Upper lobe of right lung (tissue), 1 donor: ENCODE data around the gene MED26. TPM values are rescaled to one million over a fixed set of nuclear protein-coding genes. Genes with fewer than 3 reads are reported as not detected.

Source experiments
- ATAC-seq: fragments of 200-7000 bp; cut with Tn5 transposase; one replicate; pipeline ENCODE4 v1.9.1; 2020; ENCODE audit warnings: mild to moderate bottlenecking, moderate library complexity
- DNase-seq: peaks from one replicate; pipeline ENCODE4 v3.0.0-alpha.2; 2020
- H3K27ac ChIP-seq: fragments of 200-600 bp; one replicate; pipeline ENCODE4 v1.8.0; 2022
- H3K27me3 ChIP-seq: fragments of 200-600 bp; one replicate; pipeline ENCODE4 v1.8.0; 2022; ENCODE audit warnings: mild to moderate bottlenecking
- H3K36me3 ChIP-seq: fragments of 200-600 bp; one replicate; pipeline ENCODE4 v1.8.0; 2022
- H3K4me1 ChIP-seq: fragments of 200-600 bp; one replicate; pipeline ENCODE4 v1.8.0; 2022
- H3K4me3 ChIP-seq: fragments of 200-600 bp; one replicate; pipeline ENCODE4 v1.8.0; 2022; ENCODE audit warnings: mild to moderate bottlenecking
- H3K9me3 ChIP-seq: fragments of 200-600 bp; one replicate; pipeline ENCODE4 v1.8.0; 2022
- CTCF ChIP-seq: fragments of 200-600 bp; IDR thresholded peaks from one replicate; pipeline ENCODE4 v1.8.0; 2022; ENCODE audit warnings: antibody characterized with exemption
- intact Hi-C: fragments of 100-400 bp; cut with DNase I; formaldehyde crosslinking; loops from one replicate; pipeline ENCODE4 v1.11.0; 2022
- total RNA-seq: library from RNA; stranded (reverse); fragmentation: NEBNext Ultra II Directional; extraction: Animal tissue kit (Norgen Biotek cat#: 25700); gene quantifications from one replicate; pipeline ENCODE4 v1.2.1, GENCODE V29; 2021
- donor health status: DM: no; HTN: yes; CAD: no; lungs with severe emphysema.

The MED26 gene
- total RNA-seq, 1 donor from 2014 or later = 13.4 TPM

GRCh38 chr19:16594131-16594586 lies 33.8 kb downstream of the MED26 start:
- ATAC-seq (peak; percentile 67), DNase-seq (no peak)
- intact Hi-C loops = no loop called here
- TF ChIP-seq CTCF = no peak
- no peak overlapping the region for H3K4me3 ChIP-seq
- peaks cover 38% of the 10 kb centered on the region for H3K4me1 ChIP-seq
- H3K27ac ChIP-seq = no peak overlapping the region
- H3K36me3 ChIP-seq = no peaks in the 10 kb centered on the region
- H3K27me3 ChIP-seq = no peaks in the 10 kb centered on the region
- H3K9me3 ChIP-seq = no peaks in the 10 kb centered on the region

GRCh38 chr19:16593181-16593580 lies 34.8 kb downstream of the MED26 start:
- Histone ChIP-seq H3K9me3 (no peaks in the 10 kb centered on the region), H3K36me3 (no peaks in the 10 kb centered on the region), H3K27ac (no peak overlapping the region), H3K4me3 (no peak overlapping the region), H3K4me1 (peaks cover 48% of the 10 kb centered on the region), H3K27me3 (no peaks in the 10 kb centered on the region)
- TF ChIP-seq CTCF = no peak
- DNase-seq = no peak
- intact Hi-C loops = no loop called here
- ATAC-seq = no peak

GRCh38 chr19:16591803-16592556 lies 36.0 kb downstream of the MED26 start:
- H3K9me3 ChIP-seq = no peaks in the 10 kb centered on the region
- ATAC-seq (no peak), DNase-seq (no peak)
- no peak for TF ChIP-seq CTCF
- intact Hi-C loops = no loop called here
- no peak overlapping the region for H3K4me3 ChIP-seq
- no peaks in the 10 kb centered on the region for H3K36me3 ChIP-seq
- peaks cover 60% of the 10 kb centered on the region for H3K4me1 ChIP-seq
- no peaks in the 10 kb centered on the region for H3K27me3 ChIP-seq
- no peak overlapping the region for H3K27ac ChIP-seq

GRCh38 chr19:16590876-16591802 lies 36.9 kb downstream of the MED26 start:
- no peak for TF ChIP-seq CTCF
- ATAC-seq (no peak), DNase-seq (no peak)
- Histone ChIP-seq H3K36me3 (no peaks in the 10 kb centered on the region), H3K27me3 (no peaks in the 10 kb centered on the region), H3K4me3 (no peak overlapping the region), H3K9me3 (no peaks in the 10 kb centered on the region), H3K27ac (no peak overlapping the region), H3K4me1 (peaks cover 68% of the 10 kb centered on the region)
- intact Hi-C loops = no loop called here

- Histone ChIP-seq H3K9me3 (no peaks in the 10 kb centered on the region), H3K4me1 (peaks cover 78% of the 10 kb centered on the region), H3K4me3 (no peak overlapping the region), H3K27me3 (no peaks in the 10 kb centered on the region), H3K27ac (no peak overlapping the region), H3K36me3 (no peaks in the 10 kb centered on the region)
- intact Hi-C loops = no loop called here
- ATAC-seq (peak; percentile 40), DNase-seq (no peak)
- no peak for TF ChIP-seq CTCF
Measured at GRCh38 chr19:16589917-16590316, 38.1 kb downstream of the MED26 start.
